ENCODE data around the gene NHLRC3. TPM values are rescaled to one million over a fixed set of nuclear protein-coding genes. Genes with fewer than 3 reads are reported as not detected.

NHLRC3 gene
- total RNA-seq, 5 donors from 2014 or later (not counting 1 experiment from before 2014, with no cell fraction given), result 16.0 to 22.3 (median 21.8) TPM

- H3K36me3 Mint-ChIP-seq, result peaks cover 52% of the 10 kb centered on the region
- no peak overlapping the region for H3K27ac ChIP-seq (ENCODE audit: low read length)
These were observed 12.8 kb upstream of the NHLRC3 start for GRCh38 chr13:39025433-39025839.

GRCh38 chr13:39032150-39032549, 6.1 kb upstream of the NHLRC3 start:
- ChIA-PET POLR2A (interaction anchor here in 1 of 2 donors (0.6 kb wide), 1 partner anchor 678 kb away, joined by 3 read pairs; no protein-coding TSS in a partner anchor), CTCF (interaction anchor here in 1 of 2 donors (0.6 kb wide), 1 partner anchor 19 kb away, joined by 3 read pairs; no protein-coding TSS in a partner anchor)
- ATAC-seq (replicated peaks in 1 of 4), result no peak
- DNase-seq, result no peak
- no CpG with 5 or more reads among the region's 1 CpG for WGBS (ENCODE audit: insufficient coverage)
- no peak overlapping the region for H3K27ac ChIP-seq (ENCODE audit: low read length)
- peaks cover 0 to 20% of the 10 kb centered on the region in 2 donors for H3K36me3 ChIP-seq (ENCODE audit: control insufficient read depth in 2 of 2, extremely low read depth in 1 of 2, insufficient read depth in 1 of 2, low read length in 1 of 2)
- no peaks in the 10 kb centered on the region for H3K27me3 ChIP-seq (replicated peaks in 1 of 2; ENCODE audit: control insufficient read depth in 2 of 2, extremely low read depth in 1 of 2, insufficient read depth in 2 of 2, low read length in 1 of 2)
- peaks cover 43 to 53% (median 46%) of the 10 kb centered on the region in 3 donors for H3K4me1 Mint-ChIP-seq
- no peaks in the 10 kb centered on the region for H3K9me3 Mint-ChIP-seq
- H3K4me3 ChIP-seq (ENCODE audit: control insufficient read depth in 1 of 2, extremely low read depth in 1 of 2, low read length in 1 of 2), result no peak overlapping the region
- H3K4me3 Mint-ChIP-seq, result no peak overlapping the region
- no peaks in the 10 kb centered on the region for H3K9me3 ChIP-seq
- no peaks in the 10 kb centered on the region for H3K27me3 Mint-ChIP-seq
- peaks cover 14% of the 10 kb centered on the region for H3K36me3 Mint-ChIP-seq
- no peak overlapping the region for H3K27ac Mint-ChIP-seq
- peaks cover 6 to 22% of the 10 kb centered on the region in 2 experiments for H3K4me1 ChIP-seq (ENCODE audit: control insufficient read depth in 1 of 2, extremely low read depth in 1 of 2, insufficient read depth in 2 of 2, low read length in 2 of 2)

More at GRCh38 chr13:39025433-39025839, 12.8 kb upstream of the NHLRC3 start:
- no peak overlapping the region for H3K4me3 Mint-ChIP-seq
- no peak overlapping the region for H3K27ac Mint-ChIP-seq
- H3K27me3 ChIP-seq (replicated peaks in 1 of 2; ENCODE audit: control insufficient read depth in 2 of 2, extremely low read depth in 1 of 2, insufficient read depth in 2 of 2, low read length in 1 of 2), result no peaks in the 10 kb centered on the region
- H3K4me1 ChIP-seq (ENCODE audit: control insufficient read depth in 1 of 2, extremely low read depth in 1 of 2, insufficient read depth in 2 of 2, low read length in 2 of 2), result no peaks in the 10 kb centered on the region
- no peak for ATAC-seq (replicated peaks in 1 of 4)
- H3K4me1 Mint-ChIP-seq, result peaks cover 0 to 4% (median 2%) of the 10 kb centered on the region in 3 donors
- POLR2A ChIA-PET, result interaction anchor here in 1 of 2 donors (0.6 kb wide), 1 partner anchor 372 kb away, joined by 3 read pairs; no protein-coding TSS in a partner anchor
- H3K9me3 ChIP-seq, result no peaks in the 10 kb centered on the region
- peaks cover 4 to 80% of the 10 kb centered on the region in 2 donors for H3K36me3 ChIP-seq (ENCODE audit: control insufficient read depth in 2 of 2, extremely low read depth in 1 of 2, insufficient read depth in 1 of 2, low read length in 1 of 2)
- 89% methylated on average over 1 of the region's 2 CpGs for WGBS (ENCODE audit: insufficient coverage)
- CTCF ChIA-PET, result no interaction called here
- no peaks in the 10 kb centered on the region for H3K9me3 Mint-ChIP-seq
- no peaks in the 10 kb centered on the region for H3K27me3 Mint-ChIP-seq
- DNase-seq, result no peak
- H3K4me3 ChIP-seq (ENCODE audit: control insufficient read depth in 1 of 2, extremely low read depth in 1 of 2, low read length in 1 of 2), result no peak overlapping the region

GRCh38 chr13:39034085-39034484, 4.2 kb upstream of the NHLRC3 start:
- no peak for ATAC-seq (replicated peaks in 1 of 4)
- H3K4me3 ChIP-seq (ENCODE audit: control insufficient read depth in 1 of 2, extremely low read depth in 1 of 2, low read length in 1 of 2), result no peak overlapping the region
- Mint-ChIP-seq H3K4me3 (peak overlapping the region in 1 of 3 donors; percentile 90), H3K4me1 (peaks cover 45 to 60% (median 49%) of the 10 kb centered on the region in 3 donors), H3K27ac (no peak overlapping the region), H3K27me3 (no peaks in the 10 kb centered on the region), H3K36me3 (peaks cover 6% of the 10 kb centered on the region), H3K9me3 (no peaks in the 10 kb centered on the region)
- DNase-seq, result no peak
- H3K9me3 ChIP-seq, result no peaks in the 10 kb centered on the region
- H3K27ac ChIP-seq (ENCODE audit: low read length), result no peak overlapping the region
- no CpG with 5 or more reads among the region's 1 CpG for WGBS (ENCODE audit: insufficient coverage)
- H3K4me1 ChIP-seq (ENCODE audit: control insufficient read depth in 1 of 2, extremely low read depth in 1 of 2, insufficient read depth in 2 of 2, low read length in 2 of 2), result peaks cover 10 to 23% of the 10 kb centered on the region in 2 experiments
- H3K36me3 ChIP-seq (ENCODE audit: control insufficient read depth in 2 of 2, extremely low read depth in 1 of 2, insufficient read depth in 1 of 2, low read length in 1 of 2), result peaks cover 0 to 7% of the 10 kb centered on the region in 2 donors
- ChIA-PET POLR2A (interaction anchor here in 1 of 2 donors (0.6 kb wide), 1 partner anchor 662 kb away, joined by 3 read pairs; no protein-coding TSS in a partner anchor), CTCF (interaction anchor here in 1 of 2 donors (0.6 kb wide), 1 partner anchor 1942 kb away, joined by 3 read pairs; no protein-coding TSS in a partner anchor)
- no peaks in the 10 kb centered on the region for H3K27me3 ChIP-seq (replicated peaks in 1 of 2; ENCODE audit: control insufficient read depth in 2 of 2, extremely low read depth in 1 of 2, insufficient read depth in 2 of 2, low read length in 1 of 2)

- H3K4me1 Mint-ChIP-seq, result peaks cover 53 to 69% (median 56%) of the 10 kb centered on the region in 3 donors
- H3K27ac Mint-ChIP-seq, result no peak overlapping the region
These were observed 3.1 kb upstream of the NHLRC3 start for GRCh38 chr13:39035204-39035603.

GRCh38 chr13:39035799-39036198, 2.5 kb upstream of the NHLRC3 start:
- Histone ChIP-seq H3K4me1 (ENCODE audit: control insufficient read depth in 1 of 2, extremely low read depth in 1 of 2, insufficient read depth in 2 of 2, low read length in 2 of 2) (peaks cover 15 to 25% of the 10 kb centered on the region in 2 experiments), H3K27ac (ENCODE audit: low read length) (no peak overlapping the region), H3K4me3 (ENCODE audit: control insufficient read depth in 1 of 2, extremely low read depth in 1 of 2, low read length in 1 of 2) (peak overlapping the region in 1 of 2 donors; percentile 93), H3K9me3 (no peaks in the 10 kb centered on the region), H3K36me3 (ENCODE audit: control insufficient read depth in 2 of 2, extremely low read depth in 1 of 2, insufficient read depth in 1 of 2, low read length in 1 of 2) (no peaks in the 10 kb centered on the region), H3K27me3 (replicated peaks in 1 of 2; ENCODE audit: control insufficient read depth in 2 of 2, extremely low read depth in 1 of 2, insufficient read depth in 2 of 2, low read length in 1 of 2) (no peaks in the 10 kb centered on the region)
- no peaks in the 10 kb centered on the region for H3K9me3 Mint-ChIP-seq
- H3K27ac Mint-ChIP-seq, result peak overlapping the region in 1 of 2 donors; percentile 82
- H3K27me3 Mint-ChIP-seq, result no peaks in the 10 kb centered on the region
- no peak for DNase-seq
- no peak for ATAC-seq (replicated peaks in 1 of 4)
- POLR2A ChIA-PET, result no interaction called here
- peak overlapping the region; percentile 90 to 92 (median 91) for H3K4me3 Mint-ChIP-seq
- peaks cover 56 to 72% (median 62%) of the 10 kb centered on the region in 3 donors for H3K4me1 Mint-ChIP-seq
- peaks cover 7% of the 10 kb centered on the region for H3K36me3 Mint-ChIP-seq
- CTCF ChIA-PET, result interaction anchor here in 1 of 2 donors (0.6 kb wide), 1 partner anchor 29 kb away, joined by 3 read pairs; no protein-coding TSS in a partner anchor
- 0% methylated on average over 1 of the region's 2 CpGs for whole genome bisulfite sequencing (ENCODE audit: insufficient coverage)

More at GRCh38 chr13:39035204-39035603, 3.1 kb upstream of the NHLRC3 start:
- H3K9me3 Mint-ChIP-seq, result no peaks in the 10 kb centered on the region
- H3K27ac ChIP-seq (ENCODE audit: low read length), result no peak overlapping the region
- peak overlapping the region; percentile 90 to 92 (median 91) for H3K4me3 Mint-ChIP-seq
- no peaks in the 10 kb centered on the region for H3K9me3 ChIP-seq
- no peaks in the 10 kb centered on the region for H3K27me3 ChIP-seq (replicated peaks in 1 of 2; ENCODE audit: control insufficient read depth in 2 of 2, extremely low read depth in 1 of 2, insufficient read depth in 2 of 2, low read length in 1 of 2)
- H3K27me3 Mint-ChIP-seq, result no peaks in the 10 kb centered on the region
- POLR2A ChIA-PET, result no interaction called here
- H3K36me3 Mint-ChIP-seq, result peaks cover 6% of the 10 kb centered on the region
- no peak for DNase-seq
- CTCF ChIA-PET, result no interaction called here
- WGBS (ENCODE audit: insufficient coverage), result no CpG with 5 or more reads among the region's 2 CpGs
- no peak for ATAC-seq (replicated peaks in 1 of 4)
- H3K4me1 ChIP-seq (ENCODE audit: control insufficient read depth in 1 of 2, extremely low read depth in 1 of 2, insufficient read depth in 2 of 2, low read length in 2 of 2), result peaks cover 15 to 25% of the 10 kb centered on the region in 2 experiments
- no peak overlapping the region for H3K4me3 ChIP-seq (ENCODE audit: control insufficient read depth in 1 of 2, extremely low read depth in 1 of 2, low read length in 1 of 2)
- H3K36me3 ChIP-seq (ENCODE audit: control insufficient read depth in 2 of 2, extremely low read depth in 1 of 2, insufficient read depth in 1 of 2, low read length in 1 of 2), result peaks cover 0 to 4% of the 10 kb centered on the region in 2 donors

- Histone ChIP-seq H3K9me3 (no peaks in the 10 kb centered on the region), H3K27ac (ENCODE audit: low read length) (no peak overlapping the region), H3K4me3 (ENCODE audit: control insufficient read depth in 1 of 2, extremely low read depth in 1 of 2, low read length in 1 of 2) (peak overlapping the region; percentile 93 to 99), H3K36me3 (ENCODE audit: control insufficient read depth in 2 of 2, extremely low read depth in 1 of 2, insufficient read depth in 1 of 2, low read length in 1 of 2) (no peaks in the 10 kb centered on the region), H3K27me3 (replicated peaks in 1 of 2; ENCODE audit: control insufficient read depth in 2 of 2, extremely low read depth in 1 of 2, insufficient read depth in 2 of 2, low read length in 1 of 2) (no peaks in the 10 kb centered on the region), H3K4me1 (ENCODE audit: control insufficient read depth in 1 of 2, extremely low read depth in 1 of 2, insufficient read depth in 2 of 2, low read length in 2 of 2) (peaks cover 15 to 25% of the 10 kb centered on the region in 2 experiments)
- POLR2A ChIA-PET, result interaction anchor here in 1 of 2 donors (1.1 to 1.3 kb wide), 2 partner anchors 12 to 687 kb away, joined by 4 read pairs; partner anchors contain the start of gene UFM1
- ATAC-seq (replicated peaks in 1 of 4) (no peak), DNase-seq (peak in 11 of 35 experiments; percentile 3 to 47 (median 10))
- Mint-ChIP-seq H3K27me3 (no peaks in the 10 kb centered on the region), H3K27ac (peak overlapping the region in 1 of 2 donors; percentile 82), H3K36me3 (peaks cover 9% of the 10 kb centered on the region), H3K4me3 (peak overlapping the region; percentile 90 to 92 (median 91)), H3K4me1 (peaks cover 60 to 74% (median 64%) of the 10 kb centered on the region in 3 donors), H3K9me3 (no peaks in the 10 kb centered on the region)
- CTCF ChIA-PET, result interaction anchor here (0.6 to 1.6 kb wide), 3 partner anchors 8 to 29 kb away, joined by 3 to 8 read pairs (median 5); no protein-coding TSS in a partner anchor
- 0% methylated on average over 2 of the region's 9 CpGs for WGBS (ENCODE audit: insufficient coverage)
These were observed 2.0 kb upstream of the NHLRC3 start for GRCh38 chr13:39036212-39036611.

Measured in T-cell (primary cell).